ENCODE data around the gene OR2D3.

GRCh38 chr11:6889835-6890234 is 31.0 kb upstream of the OR2D3 start:
- no peak for TF ChIP-seq CTCF (IDR thresholded peaks at IDR 0.05)
- TF ChIP-seq POLR2A (IDR thresholded peaks at IDR 0.05), result no peak
